ENCODE measurements around the gene MYO16.

The MYO16 gene

DNA sequence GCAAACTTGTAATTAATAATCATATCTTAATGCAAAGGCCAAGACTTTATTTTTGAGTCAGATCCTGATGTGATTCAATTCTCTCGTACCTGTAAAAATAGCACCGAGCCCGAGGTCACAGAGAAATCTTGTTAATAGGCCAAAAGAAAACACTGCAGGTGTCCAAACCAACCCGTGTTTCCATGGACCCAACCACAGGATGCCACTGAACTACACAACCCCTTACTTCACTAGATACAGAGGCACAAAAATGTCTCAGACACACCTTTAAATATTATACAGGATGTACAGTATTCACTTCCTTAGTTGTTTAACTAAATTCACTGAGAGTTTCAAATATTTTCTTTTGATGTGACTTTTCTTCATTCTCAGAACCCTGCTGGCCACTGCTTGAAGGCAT lies 530.9 kb downstream of the MYO16 start:
- Histone ChIP-seq H3K4me2 (ENCODE audit: low read length) (peak overlapping the region; percentile 40), H3K79me2 (ENCODE audit: control insufficient read depth, low read length) (no peaks in the 10 kb centered on the region), H3K36me3 (ENCODE audit: control insufficient read depth, low read length) (no peaks in the 10 kb centered on the region), H3K4me1 (ENCODE audit: control insufficient read depth, low read length) (peaks cover 39% of the 10 kb centered on the region), H3K27ac (ENCODE audit: low read depth, low read length) (peak overlapping the region; percentile 16; the same call in 1 of the 2 replicates), H3K9me2 (replicated peaks; ENCODE audit: control insufficient read depth, low read length) (no peaks in the 10 kb centered on the region), H4K20me1 (ENCODE audit: control insufficient read depth, insufficient read depth, low read depth, low read length) (no peaks in the 10 kb centered on the region), H3K27me3 (ENCODE audit: control insufficient read depth, low read length) (no peaks in the 10 kb centered on the region), H3K4me3 (ENCODE audit: low read length) (peak overlapping the region; percentile 21; the same call in 1 of the 2 replicates), H3F3A (ENCODE audit: control insufficient read depth, insufficient read depth) (no peaks in the 10 kb centered on the region), H3K9me3 (ENCODE audit: control insufficient read depth, insufficient read depth, low read length) (no peaks in the 10 kb centered on the region)
- TF ChIP-seq, protein P1, sequence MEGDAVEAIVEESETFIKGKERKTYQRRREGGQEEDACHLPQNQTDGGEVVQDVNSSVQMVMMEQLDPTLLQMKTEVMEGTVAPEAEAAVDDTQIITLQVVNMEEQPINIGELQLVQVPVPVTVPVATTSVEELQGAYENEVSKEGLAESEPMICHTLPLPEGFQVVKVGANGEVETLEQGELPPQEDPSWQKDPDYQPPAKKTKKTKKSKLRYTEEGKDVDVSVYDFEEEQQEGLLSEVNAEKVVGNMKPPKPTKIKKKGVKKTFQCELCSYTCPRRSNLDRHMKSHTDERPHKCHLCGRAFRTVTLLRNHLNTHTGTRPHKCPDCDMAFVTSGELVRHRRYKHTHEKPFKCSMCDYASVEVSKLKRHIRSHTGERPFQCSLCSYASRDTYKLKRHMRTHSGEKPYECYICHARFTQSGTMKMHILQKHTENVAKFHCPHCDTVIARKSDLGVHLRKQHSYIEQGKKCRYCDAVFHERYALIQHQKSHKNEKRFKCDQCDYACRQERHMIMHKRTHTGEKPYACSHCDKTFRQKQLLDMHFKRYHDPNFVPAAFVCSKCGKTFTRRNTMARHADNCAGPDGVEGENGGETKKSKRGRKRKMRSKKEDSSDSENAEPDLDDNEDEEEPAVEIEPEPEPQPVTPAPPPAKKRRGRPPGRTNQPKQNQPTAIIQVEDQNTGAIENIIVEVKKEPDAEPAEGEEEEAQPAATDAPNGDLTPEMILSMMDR (IDR thresholded peaks at IDR 0.05; ENCODE audit: low read depth, low read length, poor library complexity, severe bottlenecking): no peak
- TF ChIP-seq EZH2phosphoT487 (IDR thresholded peaks at IDR 0.05; ENCODE audit: borderline replicate concordance, low read length): no peak

- Histone ChIP-seq H3K4me2 (ENCODE audit: low read length) (peak overlapping the region; percentile 40), H3K27ac (ENCODE audit: low read depth, low read length) (peak overlapping the region; percentile 16; the same call in 1 of the 2 replicates), H3K27me3 (ENCODE audit: control insufficient read depth, low read length) (no peaks in the 10 kb centered on the region), H3K9me3 (ENCODE audit: control insufficient read depth, insufficient read depth, low read length) (no peaks in the 10 kb centered on the region), H3K4me1 (ENCODE audit: control insufficient read depth, low read length) (peaks cover 39% of the 10 kb centered on the region), H3K36me3 (ENCODE audit: control insufficient read depth, low read length) (no peaks in the 10 kb centered on the region), H3K9me2 (replicated peaks; ENCODE audit: control insufficient read depth, low read length) (no peaks in the 10 kb centered on the region), H3K79me2 (ENCODE audit: control insufficient read depth, low read length) (no peaks in the 10 kb centered on the region), H3F3A (ENCODE audit: control insufficient read depth, insufficient read depth) (no peaks in the 10 kb centered on the region), H4K20me1 (ENCODE audit: control insufficient read depth, insufficient read depth, low read depth, low read length) (no peaks in the 10 kb centered on the region), H3K4me3 (ENCODE audit: low read length) (0 out of 2 replicates have a peak overlapping the region, but pooled peaks have one; percentile 1)
- TF ChIP-seq EZH2phosphoT487 (IDR thresholded peaks at IDR 0.05; ENCODE audit: borderline replicate concordance, low read length): no peak
- TF ChIP-seq, protein P1 (IDR thresholded peaks at IDR 0.05; ENCODE audit: low read depth, low read length, poor library complexity, severe bottlenecking): no peak
Measured at GRCh38 chr13:109160887-109161669, 531.7 kb downstream of the MYO16 start.

DNA sequence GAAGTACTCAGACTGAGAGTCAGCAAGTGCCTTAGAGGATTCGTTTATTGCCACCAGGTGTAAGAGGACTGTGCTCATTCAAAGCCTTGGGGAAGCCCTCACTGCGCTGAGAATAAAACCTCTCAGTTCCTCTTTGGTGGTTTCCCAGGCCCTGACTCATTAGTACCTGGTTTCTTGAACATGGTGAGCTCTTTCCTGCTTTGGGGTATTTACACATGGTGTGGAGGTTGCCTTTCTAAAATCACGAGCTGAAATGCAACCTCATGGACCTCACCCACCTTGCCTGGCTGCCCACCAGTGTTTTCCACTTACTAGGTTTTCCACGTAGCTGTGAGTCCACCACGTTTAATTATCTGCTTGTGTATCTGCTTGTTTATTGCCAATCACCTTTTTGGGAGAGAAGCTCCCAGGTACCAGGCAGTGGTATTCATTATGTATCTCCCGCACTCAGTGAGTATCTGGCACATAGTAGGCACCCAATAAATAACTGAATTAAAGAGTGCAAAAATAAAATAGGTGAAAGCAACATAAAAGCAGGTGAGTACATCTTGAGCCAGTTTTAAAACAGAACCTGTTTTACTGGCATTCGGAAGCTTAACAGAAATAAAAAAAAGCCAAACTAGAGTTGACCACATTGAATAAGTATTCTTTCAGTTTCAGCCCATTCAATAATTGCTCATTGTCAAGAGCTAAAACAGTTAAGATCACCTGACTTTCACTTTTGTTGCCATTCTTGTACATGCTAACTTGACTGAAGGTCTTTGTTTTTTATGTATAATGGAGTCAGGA lies 533.0 kb downstream of the MYO16 start:
- H3K27ac ChIP-seq (ENCODE audit: low read depth, low read length): no peak overlapping the region
- H3K79me2 ChIP-seq (ENCODE audit: control insufficient read depth, low read length): no peaks in the 10 kb centered on the region

More for the DNA sequence above, 533.0 kb downstream of the MYO16 start:
- Histone ChIP-seq H3K9me2 (replicated peaks; ENCODE audit: control insufficient read depth, low read length) (no peaks in the 10 kb centered on the region), H3K4me3 (ENCODE audit: low read length) (peak overlapping the region; percentile 17), H3K4me1 (ENCODE audit: control insufficient read depth, low read length) (peaks cover 39% of the 10 kb centered on the region), H3K9me3 (ENCODE audit: control insufficient read depth, insufficient read depth, low read length) (no peaks in the 10 kb centered on the region), H3F3A (ENCODE audit: control insufficient read depth, insufficient read depth) (no peaks in the 10 kb centered on the region), H4K20me1 (ENCODE audit: control insufficient read depth, insufficient read depth, low read depth, low read length) (no peaks in the 10 kb centered on the region), H3K27me3 (ENCODE audit: control insufficient read depth, low read length) (no peaks in the 10 kb centered on the region; the same call in 1 of the 2 replicates), H3K36me3 (ENCODE audit: control insufficient read depth, low read length) (no peaks in the 10 kb centered on the region), H3K4me2 (ENCODE audit: low read length) (peak overlapping the region; percentile 44)
- no peak for TF ChIP-seq EZH2phosphoT487 (IDR thresholded peaks at IDR 0.05; ENCODE audit: borderline replicate concordance, low read length)
- TF ChIP-seq, protein P1 (IDR thresholded peaks at IDR 0.05; ENCODE audit: low read depth, low read length, poor library complexity, severe bottlenecking): no peak
